Measurements from ENCODE around the gene OPCML. TPM values are rescaled to one million over a fixed set of nuclear protein-coding genes. Genes with fewer than 3 reads are reported as not detected.

The OPCML gene
- total RNA-seq, 3 donors from 2014 or later (not counting 1 experiment from before 2014, with no cell fraction given): not detected

- no peak for ATAC-seq
- Mint-ChIP-seq H3K27ac (no peak overlapping the region), H3K4me3 (no peak overlapping the region), H3K4me1 (peaks cover 0 to 5% of the 10 kb centered on the region in 2 donors), H3K36me3 (no peaks in the 10 kb centered on the region), H3K9me3 (peaks cover 0 to 4% of the 10 kb centered on the region in 2 donors), H3K27me3 (ENCODE audit: low read depth in 2 of 2) (no peaks in the 10 kb centered on the region)
- no peak overlapping the region for H3K4me3 ChIP-seq (ENCODE audit: low read length)
- H3K27me3 ChIP-seq (ENCODE audit: control insufficient read depth, insufficient read depth, low read length): no peaks in the 10 kb centered on the region
- no peak overlapping the region for H3K27ac ChIP-seq (ENCODE audit: low read length)
- 74% methylated on average over 5 of the region's 5 CpGs for WGBS (ENCODE audit: insufficient coverage)
- intact Hi-C loops (cut with micrococcal nuclease): no loop called here
- H3K36me3 ChIP-seq (ENCODE audit: control insufficient read depth, insufficient read depth, low read length): no peaks in the 10 kb centered on the region
- no peaks in the 10 kb centered on the region for H3K4me1 ChIP-seq (ENCODE audit: control insufficient read depth, insufficient read depth, low read length)
- TF ChIP-seq, protein P1, sequence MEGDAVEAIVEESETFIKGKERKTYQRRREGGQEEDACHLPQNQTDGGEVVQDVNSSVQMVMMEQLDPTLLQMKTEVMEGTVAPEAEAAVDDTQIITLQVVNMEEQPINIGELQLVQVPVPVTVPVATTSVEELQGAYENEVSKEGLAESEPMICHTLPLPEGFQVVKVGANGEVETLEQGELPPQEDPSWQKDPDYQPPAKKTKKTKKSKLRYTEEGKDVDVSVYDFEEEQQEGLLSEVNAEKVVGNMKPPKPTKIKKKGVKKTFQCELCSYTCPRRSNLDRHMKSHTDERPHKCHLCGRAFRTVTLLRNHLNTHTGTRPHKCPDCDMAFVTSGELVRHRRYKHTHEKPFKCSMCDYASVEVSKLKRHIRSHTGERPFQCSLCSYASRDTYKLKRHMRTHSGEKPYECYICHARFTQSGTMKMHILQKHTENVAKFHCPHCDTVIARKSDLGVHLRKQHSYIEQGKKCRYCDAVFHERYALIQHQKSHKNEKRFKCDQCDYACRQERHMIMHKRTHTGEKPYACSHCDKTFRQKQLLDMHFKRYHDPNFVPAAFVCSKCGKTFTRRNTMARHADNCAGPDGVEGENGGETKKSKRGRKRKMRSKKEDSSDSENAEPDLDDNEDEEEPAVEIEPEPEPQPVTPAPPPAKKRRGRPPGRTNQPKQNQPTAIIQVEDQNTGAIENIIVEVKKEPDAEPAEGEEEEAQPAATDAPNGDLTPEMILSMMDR (IDR thresholded peaks at IDR 0.05): no peak
- DNase-seq: no peak
- H3K9me3 ChIP-seq (ENCODE audit: control insufficient read depth, insufficient read depth, low read length): no peaks in the 10 kb centered on the region
Measured at GRCh38 chr11:133137939-133138338, 394.4 kb downstream of the OPCML start.

- TF ChIP-seq, protein P1 (IDR thresholded peaks at IDR 0.05): no peak
- Histone ChIP-seq H3K4me3 (ENCODE audit: low read length) (no peak overlapping the region), H3K36me3 (ENCODE audit: control insufficient read depth, insufficient read depth, low read length) (no peaks in the 10 kb centered on the region), H3K9me3 (ENCODE audit: control insufficient read depth, insufficient read depth, low read length) (no peaks in the 10 kb centered on the region), H3K4me1 (ENCODE audit: control insufficient read depth, insufficient read depth, low read length) (no peaks in the 10 kb centered on the region), H3K27ac (ENCODE audit: low read length) (no peak overlapping the region), H3K27me3 (ENCODE audit: control insufficient read depth, insufficient read depth, low read length) (no peaks in the 10 kb centered on the region)
- H3K27me3 Mint-ChIP-seq (ENCODE audit: low read depth in 2 of 2): no peaks in the 10 kb centered on the region
- peaks cover 0 to 4% of the 10 kb centered on the region in 2 donors for H3K9me3 Mint-ChIP-seq
- WGBS (ENCODE audit: insufficient coverage): 93% methylated on average over 1 of the region's 2 CpGs
- DNase-seq: no peak
- ATAC-seq: no peak
- no peaks in the 10 kb centered on the region for H3K36me3 Mint-ChIP-seq
- no peak overlapping the region for H3K4me3 Mint-ChIP-seq
- H3K4me1 Mint-ChIP-seq: peaks cover 0 to 5% of the 10 kb centered on the region in 2 donors
- H3K27ac Mint-ChIP-seq: no peak overlapping the region
- intact Hi-C loops (cut with micrococcal nuclease): no loop called here
Measured at GRCh38 chr11:133137270-133137669, 395.0 kb downstream of the OPCML start.

- no peak for DNase-seq
- intact Hi-C loops (cut with micrococcal nuclease): no loop called here
- no peak overlapping the region for H3K27ac ChIP-seq (ENCODE audit: low read length)
- 74% methylated on average over 4 of the region's 4 CpGs for WGBS (ENCODE audit: insufficient coverage)
- Mint-ChIP-seq H3K4me3 (no peak overlapping the region), H3K4me1 (peaks cover 0 to 5% of the 10 kb centered on the region in 2 donors), H3K27me3 (ENCODE audit: low read depth in 2 of 2) (no peaks in the 10 kb centered on the region), H3K9me3 (peaks cover 0 to 4% of the 10 kb centered on the region in 2 donors), H3K27ac (no peak overlapping the region), H3K36me3 (no peaks in the 10 kb centered on the region)
- H3K27me3 ChIP-seq (ENCODE audit: control insufficient read depth, insufficient read depth, low read length): no peaks in the 10 kb centered on the region
- no peaks in the 10 kb centered on the region for H3K9me3 ChIP-seq (ENCODE audit: control insufficient read depth, insufficient read depth, low read length)
- no peaks in the 10 kb centered on the region for H3K4me1 ChIP-seq (ENCODE audit: control insufficient read depth, insufficient read depth, low read length)
- no peak for ATAC-seq
- H3K36me3 ChIP-seq (ENCODE audit: control insufficient read depth, insufficient read depth, low read length): no peaks in the 10 kb centered on the region
- TF ChIP-seq, protein P1 (IDR thresholded peaks at IDR 0.05): no peak
- no peak overlapping the region for H3K4me3 ChIP-seq (ENCODE audit: low read length)
Measured at GRCh38 chr11:133136376-133136775, 395.9 kb downstream of the OPCML start.

All from natural killer cell (primary cell).